Activated T-helper 2 cell treated with anti-CD3 and anti-CD28 coated beads, Interferon-gamma antibody, Interleukin-2, Interleukin-4, amounts not matched to agents 10 μg/mL and 5 μg/mL and 100 μg/mL, durations not matched to agents 14 hours and 24 hours and 36 hours (primary cell): ENCODE data around the gene OASL. TPM values are rescaled to one million over a fixed set of nuclear protein-coding genes. Genes with fewer than 3 reads are reported as not detected.
"Not testable (repeated sequence)": the region's sequence is repeated elsewhere in the genome, so short reads cannot be mapped to it uniquely, and the experiment has no call there.

Experiments
- DNase-seq: peaks from one replicate; pipeline ENCODE4 v3.0.0; 2021; ENCODE audit warnings: low spot score
- H3K27ac Mint-ChIP-seq: one replicate; pipeline ENCODE4 v1.8.0; 2021; ENCODE audit warnings: mixed read lengths
- H3K27me3 Mint-ChIP-seq: one replicate; pipeline ENCODE4 v1.8.0; 2021; ENCODE audit warnings: low read depth, mixed read lengths
- H3K36me3 Mint-ChIP-seq: one replicate; pipeline ENCODE4 v1.8.0; 2021; ENCODE audit warnings: low read depth, mixed read lengths
- H3K4me1 Mint-ChIP-seq: one replicate; pipeline ENCODE4 v1.8.0; 2021; ENCODE audit warnings: low read depth, mixed read lengths
- H3K4me3 Mint-ChIP-seq: one replicate; pipeline ENCODE4 v1.8.0; 2021; ENCODE audit warnings: low read depth, mild to moderate bottlenecking, moderate library complexity, mixed read lengths
- H3K9me3 Mint-ChIP-seq: one replicate; pipeline ENCODE4 v1.8.0; 2021; ENCODE audit warnings: mixed read lengths
- intact Hi-C: fragments of 100-400 bp; cut with micrococcal nuclease; formaldehyde crosslinking; loops from one replicate; pipeline ENCODE4 v1.15.1; 2023
- total RNA-seq: library from RNA; stranded (reverse); gene quantifications from 2 replicates; pipeline ENCODE4 v1.2.3, GENCODE V29; 2022

OASL gene
- total RNA-seq, 1 donor from 2014 or later: 1.9 TPM

DNA sequence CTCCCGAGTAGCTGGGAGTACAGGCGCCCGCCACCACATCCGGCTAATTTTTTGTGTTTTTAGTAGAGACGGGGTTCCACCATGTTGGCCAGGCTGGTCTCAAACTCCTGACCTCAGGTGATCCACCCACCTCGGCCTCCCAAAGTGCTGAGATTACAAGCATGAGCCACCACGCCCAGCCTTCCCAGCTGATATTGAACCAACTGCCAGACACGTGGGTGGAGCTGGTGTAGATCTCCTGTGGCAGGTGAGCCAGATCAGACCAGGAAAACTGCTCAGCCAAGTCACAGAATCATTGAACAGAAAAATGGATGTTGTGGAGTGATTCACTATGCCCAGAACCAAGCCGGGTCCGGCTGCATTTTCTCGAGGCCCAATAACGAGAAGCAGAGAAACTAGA lies 8.4 kb upstream of the OASL start:
- H3K27me3 Mint-ChIP-seq: peaks cover 30% of the 10 kb centered on the region
- DNase-seq, intact Hi-C loops, H3K27ac Mint-ChIP-seq, H3K4me3 Mint-ChIP-seq, H3K9me3 Mint-ChIP-seq, H3K4me1 Mint-ChIP-seq, H3K36me3 Mint-ChIP-seq: not testable (repeated sequence)

DNA sequence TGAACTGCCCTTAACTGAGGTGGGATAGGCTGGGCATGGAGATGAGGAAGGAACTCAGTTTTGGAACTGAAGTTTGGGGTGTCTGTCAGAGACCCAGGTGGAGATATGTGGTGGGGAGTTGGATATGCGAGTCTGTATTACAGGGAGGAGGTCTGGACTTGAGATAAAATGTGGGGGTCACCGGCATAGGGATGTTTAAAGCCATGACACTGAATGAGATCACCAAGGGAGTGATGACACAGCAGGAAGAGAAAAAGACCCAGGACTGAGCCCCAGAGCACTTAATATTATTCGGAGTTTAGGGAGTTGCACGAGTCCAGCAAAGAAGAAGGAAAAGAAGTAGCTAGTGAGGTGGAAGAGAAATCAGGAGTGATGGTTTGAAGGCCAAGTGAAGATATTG lies 4.0 kb upstream of the OASL start:
- no peak for DNase-seq
- peaks cover 28% of the 10 kb centered on the region for H3K27me3 Mint-ChIP-seq
- no peaks in the 10 kb centered on the region for H3K9me3 Mint-ChIP-seq
- no peak overlapping the region for H3K4me3 Mint-ChIP-seq
- peaks cover 16% of the 10 kb centered on the region for H3K4me1 Mint-ChIP-seq
- no peaks in the 10 kb centered on the region for H3K36me3 Mint-ChIP-seq
- H3K27ac Mint-ChIP-seq: no peak overlapping the region
- intact Hi-C loops: no loop called here

DNA sequence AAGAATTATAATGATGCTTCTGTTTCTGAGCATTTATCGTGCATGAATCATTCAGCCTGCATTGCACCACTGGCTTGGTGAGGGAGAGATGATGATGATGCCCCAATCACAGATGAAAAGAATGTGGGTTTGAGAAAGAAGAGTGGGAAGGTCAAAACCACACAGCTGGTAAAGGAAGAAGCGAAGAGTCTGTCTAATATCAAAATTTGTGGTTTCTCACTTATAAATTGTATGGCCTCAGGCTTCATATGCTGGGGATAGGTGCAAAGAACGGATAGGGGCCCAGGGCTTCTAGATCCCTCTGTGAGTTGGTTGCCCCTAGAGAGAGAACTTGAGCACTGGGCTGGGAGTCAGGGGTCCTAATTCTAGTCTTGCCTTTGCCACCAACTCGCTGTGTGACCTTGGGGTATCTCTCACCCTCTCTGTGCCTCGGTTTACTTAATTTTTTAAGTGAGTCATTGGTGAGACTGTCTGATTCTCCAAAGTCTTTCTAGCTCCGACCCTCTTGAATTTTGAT lies 2.2 kb downstream of the OASL start:
- Mint-ChIP-seq H3K4me3 (peak overlapping the region; percentile 6), H3K27ac (peak overlapping the region; percentile 78), H3K27me3 (peaks cover 5% of the 10 kb centered on the region), H3K4me1 (peaks cover 57% of the 10 kb centered on the region), H3K36me3 (peaks cover 12% of the 10 kb centered on the region), H3K9me3 (no peaks in the 10 kb centered on the region)
- no peak for DNase-seq
- intact Hi-C loops: loop anchor here (5.0 kb wide), 1 partner anchor 175 kb away; the partner anchor contains the start of gene P2RX4

DNA sequence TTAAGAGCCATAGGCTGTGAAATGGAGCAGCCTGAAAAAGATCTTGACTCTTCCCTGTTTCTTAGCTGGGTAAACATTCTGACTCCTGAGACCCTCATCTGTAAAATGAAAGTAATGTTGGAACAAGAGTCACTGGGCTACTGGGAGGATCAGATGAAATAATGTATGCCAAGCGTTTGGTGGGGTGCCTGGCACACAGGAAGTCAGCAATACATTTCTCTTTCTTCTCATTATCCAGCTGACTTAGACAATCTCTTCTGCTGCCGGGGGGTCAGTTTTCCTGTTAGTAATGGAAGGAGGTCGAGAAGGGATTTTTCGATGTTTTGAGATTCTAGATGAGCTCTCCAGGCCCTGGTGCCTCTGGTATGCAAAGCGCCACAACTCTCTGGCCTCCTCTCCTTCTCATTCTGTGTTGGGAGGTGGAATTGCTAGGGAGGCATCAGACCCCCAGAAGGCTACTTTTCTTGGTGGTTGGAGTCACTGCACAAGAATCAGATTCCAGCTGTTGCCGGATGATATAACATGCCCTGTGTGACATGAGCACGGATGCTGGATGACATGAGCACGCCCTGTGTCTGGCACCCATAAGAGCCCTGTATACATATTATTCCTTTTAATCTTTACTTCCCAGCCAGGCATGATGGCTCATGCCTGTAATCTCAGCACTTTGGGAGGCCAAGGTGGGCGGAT lies 4.3 kb downstream of the OASL start:
- DNase-seq: no peak
- Mint-ChIP-seq H3K4me1 (peaks cover 55% of the 10 kb centered on the region), H3K36me3 (peaks cover 18% of the 10 kb centered on the region), H3K27me3 (no peaks in the 10 kb centered on the region), H3K9me3 (no peaks in the 10 kb centered on the region), H3K27ac (peak overlapping the region; percentile 80), H3K4me3 (peak overlapping the region; percentile 1)
- intact Hi-C loops: loop anchor here (1.0 to 5.0 kb wide), 2 partner anchors 26 to 178 kb away; partner anchors contain the start of gene P2RX4

DNA sequence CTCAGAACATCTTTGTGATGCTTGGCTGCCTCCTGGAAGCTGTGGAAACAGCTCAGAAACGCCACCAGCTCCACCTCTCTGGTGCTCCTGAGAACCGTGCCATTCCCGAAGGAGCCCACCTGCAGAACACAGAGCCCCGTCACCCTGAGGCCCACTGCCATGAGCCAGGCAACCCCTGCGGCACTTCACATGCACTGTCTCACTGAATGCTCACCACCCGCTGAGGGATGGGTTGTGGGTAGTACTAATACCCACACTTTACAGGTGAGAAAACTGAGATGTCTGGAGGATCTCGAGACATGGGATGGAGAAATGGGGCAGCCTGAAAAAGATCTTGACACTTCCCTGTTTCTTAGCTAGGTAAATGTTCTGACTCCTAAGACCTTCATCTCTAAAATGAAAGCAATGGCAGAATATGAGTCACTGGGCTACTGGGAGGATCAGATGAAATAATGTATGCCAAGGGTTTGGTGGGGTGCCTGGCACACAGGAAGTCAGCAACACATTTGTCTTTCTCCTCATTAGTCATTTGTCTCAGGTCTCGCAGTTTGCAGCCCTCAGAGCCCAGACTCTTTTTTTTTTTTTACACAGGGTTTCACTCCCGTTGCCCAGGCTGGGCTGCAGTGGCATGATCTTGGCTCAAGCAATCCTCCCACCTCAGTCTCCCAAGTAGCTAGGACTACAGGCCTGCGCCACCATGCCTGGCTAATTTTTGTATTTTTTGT lies 5.3 kb downstream of the OASL start:
- peak; percentile 44 for DNase-seq
- H3K4me3 Mint-ChIP-seq: no peak overlapping the region
- no peaks in the 10 kb centered on the region for H3K9me3 Mint-ChIP-seq
- H3K27me3 Mint-ChIP-seq: no peaks in the 10 kb centered on the region
- peaks cover 49% of the 10 kb centered on the region for H3K4me1 Mint-ChIP-seq
- peak overlapping the region; percentile 80 for H3K27ac Mint-ChIP-seq
- H3K36me3 Mint-ChIP-seq: peaks cover 18% of the 10 kb centered on the region
- intact Hi-C loops: loop anchor here (1.0 kb wide), 1 partner anchor 27 kb away; no protein-coding TSS in a partner anchor

DNA sequence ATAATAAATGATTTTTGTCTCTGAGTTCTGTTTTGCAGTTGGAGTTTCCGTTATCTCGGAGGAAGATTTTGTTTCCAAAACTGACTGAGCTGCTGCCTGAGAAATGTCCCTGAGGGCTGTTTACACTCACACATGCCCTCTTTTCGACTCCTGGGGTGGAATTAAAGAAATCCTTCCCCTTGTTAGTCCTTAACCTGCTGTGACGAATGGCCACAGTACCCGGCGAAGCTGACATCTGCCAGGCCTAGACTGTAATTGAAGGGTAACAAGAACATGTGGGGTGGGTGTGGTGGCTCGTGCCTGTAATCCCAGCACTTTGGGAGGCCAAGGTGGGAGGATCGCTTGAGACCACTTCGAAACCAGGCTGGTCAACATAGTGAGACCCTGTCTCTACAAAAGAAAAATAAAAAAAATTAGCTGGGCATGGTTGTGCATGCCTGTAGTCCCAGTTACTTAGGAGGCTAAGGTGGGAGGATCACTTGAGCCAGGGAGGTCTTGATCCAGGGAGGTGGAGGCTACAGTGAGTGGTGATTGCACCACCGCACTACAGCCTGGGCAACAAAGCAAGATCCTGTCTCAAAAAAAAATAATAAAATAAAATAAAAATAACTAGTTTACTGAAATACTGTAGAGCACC lies 8.4 kb downstream of the OASL start:
- no peak overlapping the region for H3K27ac Mint-ChIP-seq
- DNase-seq: no peak
- no peak overlapping the region for H3K4me3 Mint-ChIP-seq
- no peaks in the 10 kb centered on the region for H3K9me3 Mint-ChIP-seq
- peaks cover 31% of the 10 kb centered on the region for H3K4me1 Mint-ChIP-seq
- intact Hi-C loops: no loop called here
- H3K36me3 Mint-ChIP-seq: peaks cover 37% of the 10 kb centered on the region
- no peaks in the 10 kb centered on the region for H3K27me3 Mint-ChIP-seq

DNA sequence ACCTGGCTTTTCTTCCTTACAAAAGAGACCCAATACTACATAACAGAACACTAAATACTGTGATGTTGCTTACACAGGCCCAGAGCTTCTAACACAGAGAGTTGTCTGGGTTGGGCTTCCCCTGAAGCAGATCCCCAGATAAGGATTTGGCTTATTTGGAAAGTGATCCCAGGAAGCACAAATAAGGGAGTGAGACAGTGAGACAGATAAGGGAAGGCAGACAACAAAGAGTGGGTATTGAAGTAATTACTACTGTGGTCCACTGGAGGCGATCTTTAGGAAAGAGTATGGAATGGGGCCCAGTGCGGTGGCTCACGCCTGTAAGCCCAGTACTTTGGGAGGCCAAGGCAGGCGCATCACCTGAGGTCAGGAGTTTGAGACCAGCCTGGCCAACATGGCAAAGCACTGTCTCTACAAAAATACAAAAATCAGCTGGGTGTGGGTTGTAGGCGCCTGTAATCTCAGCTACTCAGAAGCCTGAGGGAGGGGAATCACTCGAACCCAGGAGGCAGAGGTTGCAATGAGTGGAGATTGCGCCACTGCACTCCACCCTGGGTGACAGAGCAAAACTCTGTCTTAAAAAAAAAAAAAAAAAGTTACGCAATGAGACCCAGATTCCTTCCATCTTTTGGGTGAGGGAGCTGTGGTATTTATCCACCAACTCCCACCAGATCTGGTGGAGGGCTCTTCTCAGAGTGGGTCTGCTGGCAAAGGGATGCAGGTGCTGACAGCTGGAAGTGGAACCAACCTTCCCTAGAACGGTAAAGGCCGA lies 12.6 kb downstream of the OASL start:
- no peak overlapping the region for H3K27ac Mint-ChIP-seq
- no peaks in the 10 kb centered on the region for H3K4me1 Mint-ChIP-seq
- no peak for DNase-seq
- peaks cover 42% of the 10 kb centered on the region for H3K36me3 Mint-ChIP-seq
- H3K4me3 Mint-ChIP-seq: no peak overlapping the region
- H3K9me3 Mint-ChIP-seq: no peaks in the 10 kb centered on the region
- H3K27me3 Mint-ChIP-seq: no peaks in the 10 kb centered on the region
- intact Hi-C loops: no loop called here

DNA sequence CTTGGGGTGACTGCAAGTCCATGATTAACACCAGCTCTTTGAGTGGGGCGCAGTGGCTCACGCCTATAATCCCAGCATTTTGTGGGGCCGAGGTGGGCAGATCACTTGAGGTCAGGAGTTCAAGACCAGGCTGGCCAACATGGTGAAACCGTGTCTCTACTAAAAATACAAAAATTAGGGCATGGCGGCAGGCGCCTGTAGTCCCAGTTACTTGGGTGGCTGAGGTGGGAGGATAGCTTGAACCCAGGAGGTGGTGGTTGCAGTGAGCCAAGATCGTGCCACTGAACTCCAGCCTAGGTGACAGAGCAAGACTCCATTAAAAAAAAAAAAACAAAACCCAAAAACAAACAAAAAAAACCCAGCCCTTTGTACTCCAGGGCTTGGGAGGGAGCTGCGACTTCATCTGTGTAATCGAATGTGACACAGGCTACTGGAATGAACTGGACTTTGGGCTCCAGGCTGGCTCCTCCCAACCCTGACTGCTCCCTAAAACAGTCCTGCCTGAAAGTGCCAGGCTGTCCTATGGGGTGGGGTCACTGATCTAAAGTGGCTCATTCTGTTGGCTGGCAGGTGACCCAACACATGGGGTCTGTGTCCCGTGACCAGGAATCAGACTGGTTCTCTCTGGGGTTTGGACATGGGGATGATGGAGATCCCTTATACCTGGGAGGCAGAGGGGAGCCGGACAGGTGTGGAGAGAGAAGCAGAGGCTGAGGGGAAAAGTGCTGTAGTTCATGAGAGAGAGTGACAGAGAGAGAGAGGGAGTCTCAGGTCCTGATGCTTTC lies 13.4 kb downstream of the OASL start:
- no peak for DNase-seq
- intact Hi-C loops: no loop called here
- no peaks in the 10 kb centered on the region for H3K4me1 Mint-ChIP-seq
- H3K36me3 Mint-ChIP-seq: peaks cover 41% of the 10 kb centered on the region
- no peaks in the 10 kb centered on the region for H3K9me3 Mint-ChIP-seq
- H3K27ac Mint-ChIP-seq: no peak overlapping the region
- no peak overlapping the region for H3K4me3 Mint-ChIP-seq
- no peaks in the 10 kb centered on the region for H3K27me3 Mint-ChIP-seq

DNA sequence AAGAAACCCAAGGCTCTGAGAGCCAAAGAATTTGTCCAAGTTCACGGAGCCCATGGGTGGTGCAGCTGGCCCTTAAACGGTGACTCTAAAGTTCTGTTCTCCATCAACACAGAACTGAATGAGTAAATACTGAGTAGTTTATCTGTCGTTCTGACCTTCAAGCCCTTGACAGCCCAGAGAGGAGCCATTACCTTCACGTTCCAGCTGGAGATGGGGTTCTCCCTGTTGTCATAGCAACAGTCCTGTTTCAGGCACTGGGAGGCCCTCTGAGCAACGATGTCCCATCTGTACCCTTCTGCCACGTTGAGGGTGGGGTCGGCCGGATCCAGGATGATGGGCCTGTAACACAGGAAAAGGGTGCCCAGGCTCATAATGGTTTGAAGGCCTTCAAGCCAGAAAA lies 15.2 kb downstream of the OASL start:
- H3K4me3 Mint-ChIP-seq: no peak overlapping the region
- no peak for DNase-seq
- intact Hi-C loops: no loop called here
- H3K27ac Mint-ChIP-seq: no peak overlapping the region
- H3K4me1 Mint-ChIP-seq: no peaks in the 10 kb centered on the region
- H3K9me3 Mint-ChIP-seq: no peaks in the 10 kb centered on the region
- peaks cover 38% of the 10 kb centered on the region for H3K36me3 Mint-ChIP-seq
- no peaks in the 10 kb centered on the region for H3K27me3 Mint-ChIP-seq

DNA sequence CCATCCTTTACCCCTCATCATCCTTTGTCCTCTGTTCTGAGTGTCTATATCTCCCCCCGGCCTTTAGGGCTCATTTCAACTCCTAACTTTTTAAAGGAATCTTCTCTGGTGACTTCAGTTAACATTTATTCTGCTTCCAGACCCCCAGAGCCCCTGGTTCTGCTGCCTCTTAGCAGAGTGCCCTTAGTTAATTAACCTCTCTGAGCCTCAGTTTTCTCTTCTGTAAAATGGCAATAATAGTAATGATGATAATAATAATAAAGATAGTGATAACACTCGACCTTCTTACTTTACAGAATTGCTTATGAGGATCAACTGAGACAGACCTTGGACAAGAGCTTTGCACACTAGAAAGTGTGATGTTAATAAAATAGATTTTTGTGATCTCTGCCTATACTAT lies 16.3 kb downstream of the OASL start:
- intact Hi-C loops: no loop called here
- no peaks in the 10 kb centered on the region for H3K4me1 Mint-ChIP-seq
- H3K36me3 Mint-ChIP-seq: peaks cover 29% of the 10 kb centered on the region
- DNase-seq: no peak
- no peaks in the 10 kb centered on the region for H3K9me3 Mint-ChIP-seq
- no peaks in the 10 kb centered on the region for H3K27me3 Mint-ChIP-seq
- H3K4me3 Mint-ChIP-seq: no peak overlapping the region
- H3K27ac Mint-ChIP-seq: no peak overlapping the region

DNA sequence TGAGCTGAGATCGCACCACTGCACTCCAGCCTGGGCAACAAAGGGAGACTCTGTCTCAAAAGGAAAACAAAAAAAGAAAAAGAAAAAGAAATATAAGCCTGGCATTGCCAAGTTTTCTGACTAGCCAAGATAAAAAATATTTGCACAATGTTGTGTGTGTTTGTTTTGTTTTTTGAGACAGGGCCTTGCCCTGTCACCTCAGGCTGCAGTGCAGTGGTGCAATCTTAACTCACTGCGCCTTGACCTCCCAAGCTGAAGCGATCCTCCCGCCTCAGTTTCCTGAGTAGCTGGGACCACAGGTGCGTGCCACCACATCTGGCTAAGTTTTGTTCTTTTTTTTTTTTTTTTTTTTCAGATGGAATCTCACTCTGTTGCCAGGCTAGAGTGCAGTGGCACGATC lies 17.3 kb downstream of the OASL start:
- Mint-ChIP-seq H3K36me3 (peaks cover 24% of the 10 kb centered on the region), H3K4me3 (no peak overlapping the region), H3K4me1 (no peaks in the 10 kb centered on the region), H3K27ac (no peak overlapping the region), H3K9me3 (no peaks in the 10 kb centered on the region), H3K27me3 (no peaks in the 10 kb centered on the region)
- DNase-seq: no peak
- intact Hi-C loops: no loop called here
